CD4-positive, alpha-beta T cell treated with Interleukin-6 for 4 hours (primary cell): ENCODE data around the gene LMF1.

ENCODE experiments used
- DNase-seq: peaks from one replicate; pipeline ENCODE4 v3.0.0-alpha.2; 2020; ENCODE audit warnings: mixed read lengths

The LMF1 gene

DNA sequence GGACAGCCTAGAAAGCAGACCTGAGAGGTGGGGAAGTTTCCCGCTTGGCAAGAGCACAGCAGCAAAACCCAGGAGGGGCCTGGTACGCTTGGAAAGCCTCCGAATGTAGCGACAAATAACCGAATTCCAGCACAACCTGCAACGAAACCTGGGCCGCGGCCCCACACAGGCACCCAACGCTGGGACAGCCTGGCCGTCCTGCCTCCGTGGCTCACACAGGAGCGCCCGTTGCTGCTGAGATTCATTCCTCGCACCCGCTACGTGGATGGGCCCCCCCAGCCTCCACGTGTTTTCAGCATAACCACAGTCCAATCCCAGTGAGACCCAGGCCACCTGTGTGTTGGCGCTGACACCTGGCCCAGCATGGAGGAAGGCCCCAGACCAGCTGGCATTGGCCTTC, 42.9 kb downstream of the LMF1 start:
- no peak for DNase-seq

DNA sequence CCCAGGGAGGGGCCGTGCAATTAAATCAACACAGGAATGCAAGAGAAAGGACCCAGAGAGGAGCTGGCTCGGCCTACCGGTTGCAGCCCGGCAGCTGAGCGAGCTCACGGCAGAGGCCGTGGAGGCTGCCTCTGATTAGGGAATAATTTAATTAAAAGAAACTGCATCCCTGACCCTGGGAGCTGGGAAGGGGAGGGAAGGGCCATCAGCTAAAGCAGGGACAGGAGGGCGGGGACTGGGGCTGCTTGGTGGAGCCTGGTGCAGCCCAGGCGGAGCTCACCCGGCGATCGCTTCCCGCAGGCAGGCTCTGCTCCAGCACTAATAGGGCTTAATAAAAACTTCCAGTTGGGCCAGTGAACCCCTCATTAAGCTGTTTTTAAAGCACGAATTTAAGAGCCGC, 43.4 kb downstream of the LMF1 start:
- no peak for DNase-seq

DNA sequence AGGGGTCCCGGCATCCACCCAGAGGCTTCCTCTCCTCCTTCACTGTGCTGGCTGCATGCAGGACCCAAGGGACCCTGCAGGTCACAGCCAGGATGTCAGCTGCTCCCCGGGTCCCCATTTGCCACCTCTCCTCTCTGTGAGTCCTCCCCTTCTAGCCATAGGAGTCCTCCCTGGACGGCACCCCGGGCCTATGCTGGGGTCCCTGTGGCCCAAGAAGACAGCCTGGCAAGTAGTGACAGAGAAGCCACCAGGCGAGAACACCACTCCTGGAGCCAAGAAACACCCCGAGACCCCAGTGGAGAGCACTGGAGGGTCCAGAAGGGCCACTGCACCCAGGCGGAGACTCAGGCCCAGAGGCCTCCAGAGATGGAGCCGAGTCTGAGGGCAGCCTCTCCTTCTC, 44.1 kb downstream of the LMF1 start:
- DNase-seq, result no peak

DNA sequence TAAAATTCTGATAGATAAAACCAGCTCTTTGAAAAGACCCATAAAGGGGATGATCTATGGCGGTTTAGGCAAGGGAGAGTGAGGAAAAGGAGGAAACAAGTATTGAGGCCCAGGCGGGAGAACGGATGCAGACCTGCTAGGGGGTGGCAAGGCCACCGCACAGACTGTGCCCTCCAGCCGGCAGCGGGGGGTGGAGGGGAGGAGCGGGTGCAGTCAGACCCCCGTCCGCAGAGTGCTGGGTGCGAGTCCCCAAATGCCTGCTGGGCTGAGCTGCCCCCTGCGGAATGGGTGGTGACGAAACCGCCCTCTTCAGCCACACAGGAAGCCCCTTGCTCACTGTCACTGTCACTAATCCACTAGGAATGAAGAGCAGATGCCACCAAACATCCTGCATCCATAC, 46.0 kb downstream of the LMF1 start:
- no peak for DNase-seq

DNA sequence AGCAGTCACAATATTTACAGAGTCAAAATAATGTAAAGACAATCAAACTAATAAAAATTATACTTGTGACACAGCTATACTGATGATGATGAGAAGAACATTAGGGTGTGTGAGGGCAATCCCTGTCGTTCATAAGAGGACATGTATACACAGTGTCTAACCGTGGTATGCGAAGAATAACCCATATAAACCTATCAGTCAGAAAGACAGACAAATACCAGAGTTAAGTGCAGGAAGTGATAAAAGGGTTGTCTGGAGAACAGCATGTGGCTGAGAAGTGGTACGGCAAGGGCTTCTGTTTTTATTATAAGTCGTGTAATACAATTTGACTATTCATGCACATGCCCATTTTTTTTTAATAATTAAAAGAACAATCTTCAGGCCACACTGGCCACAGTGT, 46.7 kb downstream of the LMF1 start:
- no peak for DNase-seq

DNA sequence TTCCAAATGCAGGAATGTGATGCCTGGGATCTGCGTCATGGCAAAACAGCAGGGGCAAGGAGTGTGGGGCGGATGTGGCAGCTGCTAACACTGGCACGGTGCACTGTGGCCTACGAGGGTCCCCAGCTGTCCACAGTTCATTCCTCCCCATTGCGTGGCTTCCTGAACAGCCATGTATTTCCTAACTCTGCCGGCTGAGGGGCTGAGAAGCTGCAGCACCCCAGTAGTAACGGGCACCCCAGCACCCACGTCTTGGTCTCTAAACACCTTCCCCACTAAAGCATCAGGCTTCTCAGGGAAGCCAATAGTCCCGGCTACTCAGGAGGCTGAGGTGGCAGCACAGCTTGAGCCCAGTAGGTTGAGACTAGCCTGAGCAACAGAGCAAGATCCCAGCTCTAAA, 47.6 kb downstream of the LMF1 start:
- DNase-seq, result no peak

DNA sequence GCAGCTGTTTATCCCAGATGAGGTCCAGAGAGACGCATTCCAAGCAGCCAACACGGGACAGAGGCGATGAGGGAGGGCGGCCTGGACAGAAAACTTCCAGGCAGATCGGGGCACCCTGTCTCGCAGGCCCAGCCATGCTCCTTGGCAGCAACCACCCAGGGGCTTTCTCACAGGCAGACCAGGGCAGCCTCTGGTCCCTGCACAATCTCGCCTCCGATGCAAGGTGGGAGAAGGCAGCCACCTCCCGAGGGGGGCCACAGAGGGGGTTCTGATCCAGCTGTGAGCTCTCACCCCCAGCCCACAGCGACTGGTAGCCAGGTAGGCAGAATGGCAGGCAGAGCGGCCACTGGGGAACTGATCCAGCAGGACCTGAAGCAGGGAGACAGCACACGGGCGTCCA, 48.7 kb downstream of the LMF1 start:
- DNase-seq, result no peak

DNA sequence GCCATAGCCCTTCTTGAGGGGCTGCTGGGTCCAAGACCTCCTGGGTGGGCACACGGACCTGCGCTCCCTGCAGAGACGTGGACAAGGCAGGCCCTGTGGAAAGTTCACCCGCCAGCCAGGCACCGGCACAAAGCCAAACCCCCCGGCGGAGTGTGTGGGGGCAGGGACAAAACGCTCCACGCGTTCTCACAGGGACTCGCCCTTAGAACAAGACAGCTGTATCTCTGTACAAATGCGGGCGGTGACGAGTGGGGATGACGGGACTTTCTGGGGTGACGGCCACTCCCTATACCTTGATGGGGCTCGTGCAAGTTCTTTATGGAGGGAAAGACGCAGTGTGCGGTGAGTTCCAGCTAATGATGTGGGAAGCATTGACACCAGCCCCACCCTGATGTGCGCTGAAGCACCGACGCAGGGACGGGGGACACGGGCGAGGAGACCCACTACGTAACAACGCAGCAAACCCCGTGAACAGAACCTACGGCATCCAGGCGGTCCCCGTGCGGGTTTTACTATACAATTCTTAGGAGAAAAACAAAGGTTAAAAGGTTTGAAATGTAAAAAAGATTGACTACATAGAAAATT, 49.4 kb downstream of the LMF1 start:
- no peak for DNase-seq

DNA sequence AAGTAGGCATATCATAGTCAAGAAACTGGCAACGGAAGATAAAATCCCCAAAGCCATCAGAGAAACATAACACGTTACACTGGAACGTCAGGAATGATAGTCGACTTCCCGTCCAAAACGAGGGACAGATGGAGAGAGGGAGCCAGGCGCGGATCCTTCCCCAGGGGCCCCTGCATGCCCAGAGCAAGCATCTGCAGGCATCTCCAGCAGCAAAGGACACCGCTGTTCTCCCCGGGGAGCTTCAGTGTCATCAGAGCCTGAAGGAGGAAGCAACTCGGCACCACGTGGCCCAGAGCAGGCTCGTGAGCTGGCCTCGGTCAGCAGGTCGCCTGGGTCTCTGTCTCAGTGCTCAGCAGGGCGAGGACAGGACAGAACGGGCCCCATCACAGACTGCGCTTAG, 50.1 kb downstream of the LMF1 start:
- no peak for DNase-seq

DNA sequence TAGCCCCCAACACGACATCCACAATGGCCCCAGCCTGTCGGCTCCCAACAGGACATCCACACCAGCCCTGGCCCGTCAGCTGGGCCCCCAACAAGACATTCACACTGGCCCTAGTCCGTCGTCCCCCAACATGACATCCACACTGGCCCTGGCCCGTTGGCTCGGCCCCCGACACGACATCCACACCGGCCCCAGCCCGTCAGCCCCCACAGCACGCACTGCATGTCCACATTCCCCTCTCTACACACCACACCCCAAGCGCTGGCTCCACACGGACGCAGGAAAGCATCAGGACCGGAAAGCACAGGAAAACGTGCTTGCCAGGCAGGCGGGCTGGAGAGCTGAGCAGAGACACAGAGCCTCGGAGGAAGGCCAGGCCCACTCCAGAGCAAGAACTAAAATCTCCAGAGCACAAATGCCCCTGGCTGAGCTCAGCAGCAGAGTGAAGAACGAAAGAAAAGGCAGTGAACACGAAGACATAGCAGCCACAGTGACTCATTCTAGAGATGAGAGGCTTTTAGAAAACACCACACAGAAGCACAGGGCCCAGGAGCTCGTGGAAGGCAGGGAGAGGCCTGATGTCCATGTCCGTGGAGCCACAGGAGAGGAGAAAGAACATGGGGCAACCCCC, 50.6 kb downstream of the LMF1 start:
- DNase-seq, result no peak

DNA sequence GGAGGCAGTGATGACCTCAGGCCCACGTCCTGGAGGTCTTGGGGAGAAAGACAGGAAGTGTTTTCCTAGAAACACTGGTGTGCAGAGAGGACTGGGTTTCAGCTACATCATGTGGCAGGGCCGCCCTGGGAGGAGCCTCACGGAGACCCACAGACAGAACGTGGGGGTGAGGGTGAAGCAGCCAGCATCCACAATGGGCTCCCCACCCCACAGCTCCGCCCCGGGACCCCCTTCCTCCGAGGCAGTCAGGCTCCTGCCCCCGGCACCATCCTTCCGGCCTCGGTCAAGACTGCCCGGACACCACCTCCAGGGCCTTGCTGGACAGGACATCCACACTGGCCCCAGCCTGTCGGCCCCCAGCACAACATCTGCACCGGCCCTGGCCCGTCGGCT, 51.1 kb downstream of the LMF1 start:
- no peak for DNase-seq

DNA sequence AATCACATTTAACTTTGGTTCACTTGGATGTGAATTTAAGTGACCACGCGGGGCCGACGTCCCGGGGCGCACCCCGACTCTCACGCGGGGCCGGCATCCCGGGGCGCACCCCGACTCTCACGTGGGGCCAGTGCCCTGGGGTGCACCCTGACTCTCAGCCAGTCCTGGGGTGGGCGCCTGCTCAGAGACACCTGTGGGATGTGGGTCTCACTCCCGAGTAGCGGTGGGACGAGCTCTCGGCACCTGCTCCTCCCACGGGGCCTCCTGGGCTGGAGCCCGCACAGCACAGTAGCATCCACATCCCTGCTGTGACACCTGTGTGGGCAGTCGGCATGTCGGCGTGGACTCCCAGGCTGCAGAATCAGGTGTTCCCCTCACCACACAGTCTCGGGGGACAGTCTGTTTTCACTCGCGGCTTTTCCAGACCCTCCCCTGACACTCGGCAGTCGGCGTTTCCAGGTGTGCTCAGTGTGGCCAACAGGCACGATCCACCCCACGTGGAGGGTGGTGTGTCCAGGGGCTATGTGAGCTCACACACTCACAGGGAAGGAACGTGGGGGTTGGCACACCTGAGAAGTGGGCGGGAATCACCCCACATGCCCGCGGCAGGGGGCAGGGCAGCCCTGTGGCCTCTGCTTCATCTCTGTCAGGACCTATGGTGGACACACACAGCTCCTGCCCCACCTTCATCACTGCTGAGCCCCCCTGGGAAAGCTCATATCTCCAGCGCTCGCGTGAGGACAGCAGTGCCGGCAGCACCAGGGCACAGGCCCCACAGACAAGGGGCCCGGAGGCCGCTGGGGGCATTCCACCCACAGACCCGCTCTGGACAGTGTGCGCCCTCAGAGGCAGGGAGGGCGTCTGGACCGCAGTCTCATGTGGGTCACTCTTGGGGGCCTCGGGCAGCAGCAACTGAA, 51.8 kb downstream of the LMF1 start:
- DNase-seq, result no peak

DNA sequence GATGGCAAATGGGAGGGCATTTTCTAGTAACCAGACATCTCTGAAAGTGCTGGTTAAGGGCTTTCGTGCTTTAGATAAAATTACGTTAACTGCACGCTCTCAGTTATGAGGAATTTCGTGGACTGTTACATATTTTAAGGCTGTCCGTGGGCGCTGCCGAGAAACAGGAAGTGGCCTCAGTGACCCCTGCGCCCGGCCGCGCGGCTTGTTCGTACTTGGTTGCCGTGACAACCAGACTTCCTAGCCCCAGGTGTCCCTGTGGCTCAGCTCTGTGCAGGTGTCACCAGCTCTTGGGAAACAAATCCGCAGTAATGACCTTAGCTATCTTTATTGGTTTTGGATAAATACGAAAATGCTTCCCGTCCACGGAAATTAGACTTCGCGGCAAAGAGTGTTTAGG, 52.7 kb downstream of the LMF1 start:
- DNase-seq, result no peak

DNA sequence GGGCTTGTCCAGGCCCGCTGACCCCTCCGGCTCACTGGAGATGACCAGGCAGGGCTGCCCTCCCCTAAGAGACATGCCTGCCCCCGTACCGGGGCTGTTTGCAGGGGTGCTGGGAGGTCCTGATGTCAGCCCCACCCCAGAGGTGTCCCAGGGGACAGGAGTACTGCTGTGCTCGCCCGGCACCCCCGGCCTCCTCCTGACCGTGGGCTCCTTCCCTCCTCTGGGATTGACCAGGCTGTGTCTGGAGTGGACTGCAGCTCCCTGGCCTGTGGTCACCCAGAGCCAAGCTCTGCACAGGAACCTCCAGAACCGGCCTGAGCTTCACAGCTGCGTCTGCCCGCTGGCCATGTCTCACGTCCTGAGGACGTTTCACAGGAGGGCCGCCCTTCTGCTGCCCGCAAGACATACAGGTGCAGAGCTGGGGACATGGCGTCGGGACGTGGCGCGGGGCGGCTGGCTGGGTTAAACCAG, 53.2 kb downstream of the LMF1 start:
- DNase-seq, result no peak

DNA sequence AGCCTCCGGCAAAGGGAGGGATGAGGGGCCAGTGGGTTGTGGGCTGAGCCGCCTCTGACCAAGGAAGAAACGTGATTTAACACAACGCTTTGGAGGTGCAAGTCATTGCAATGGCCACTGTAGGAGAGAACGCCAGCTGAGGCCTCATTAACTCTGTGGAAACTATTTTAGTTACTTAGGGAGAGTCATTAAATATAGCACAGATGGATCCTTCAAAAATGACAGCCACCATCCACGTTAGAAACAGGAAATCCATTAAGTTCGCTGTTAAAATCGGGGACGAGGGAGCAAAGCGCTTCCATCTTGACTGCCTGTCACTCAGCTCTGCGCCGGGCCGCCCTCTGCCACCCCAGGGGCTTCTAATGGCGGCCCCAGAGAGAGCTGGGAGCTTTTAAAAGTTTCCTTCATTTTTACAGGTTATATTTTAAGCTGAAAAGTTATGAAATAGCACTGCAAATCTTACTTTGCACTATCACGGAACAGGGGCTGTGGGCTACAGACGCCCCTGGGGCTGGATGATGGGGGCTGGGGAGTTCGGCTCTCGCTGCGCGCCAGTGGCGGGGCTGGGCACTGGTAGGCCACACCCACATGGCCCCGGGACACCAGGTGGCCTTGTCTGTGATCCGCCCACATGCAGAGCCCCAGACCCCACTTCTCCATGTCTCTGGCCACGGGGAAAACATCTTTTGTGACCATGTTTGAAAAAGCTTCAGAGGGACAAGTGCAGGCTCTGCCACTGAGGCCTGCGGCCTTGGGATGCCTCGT, 54.6 kb downstream of the LMF1 start:
- no peak for DNase-seq

DNA sequence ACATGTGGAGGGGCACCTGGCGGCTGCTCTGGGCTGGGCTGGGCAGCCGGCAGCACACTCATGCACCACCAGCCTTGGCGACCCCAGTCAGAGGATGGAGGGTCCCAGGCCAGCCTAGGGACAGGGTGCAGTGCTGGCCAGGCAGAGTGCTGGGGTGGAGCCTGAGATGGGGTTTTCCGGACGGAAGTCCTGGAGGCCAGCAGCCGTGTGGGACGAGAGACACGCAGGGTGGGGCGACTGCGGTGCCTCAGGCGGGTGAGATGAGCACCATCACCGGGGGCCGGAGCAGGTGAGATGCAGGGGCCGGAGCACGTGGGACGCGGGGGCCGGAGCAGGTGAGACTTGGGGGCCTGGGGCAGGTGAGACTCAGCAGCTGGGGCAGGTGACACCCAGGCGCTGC, 55.2 kb downstream of the LMF1 start:
- DNase-seq, result no peak

DNA sequence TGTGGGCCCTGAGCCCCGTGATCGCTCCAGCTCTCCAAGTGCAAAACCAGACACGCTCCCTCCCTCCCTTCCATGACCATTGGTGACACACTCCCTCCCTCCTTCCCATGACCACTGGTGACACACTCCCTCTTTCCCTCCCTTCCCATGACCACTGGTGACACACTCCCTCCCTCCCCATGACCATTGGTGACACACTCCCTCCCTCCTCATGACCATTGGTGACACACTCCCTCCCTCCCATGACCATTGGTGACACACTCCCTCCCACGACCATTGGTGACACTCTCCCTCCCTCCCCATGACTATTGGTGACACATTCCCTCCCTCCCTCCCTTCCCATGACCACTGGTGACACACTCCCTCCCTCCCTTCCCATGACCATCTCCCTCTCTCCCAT, 56.3 kb downstream of the LMF1 start:
- DNase-seq, result no peak

DNA sequence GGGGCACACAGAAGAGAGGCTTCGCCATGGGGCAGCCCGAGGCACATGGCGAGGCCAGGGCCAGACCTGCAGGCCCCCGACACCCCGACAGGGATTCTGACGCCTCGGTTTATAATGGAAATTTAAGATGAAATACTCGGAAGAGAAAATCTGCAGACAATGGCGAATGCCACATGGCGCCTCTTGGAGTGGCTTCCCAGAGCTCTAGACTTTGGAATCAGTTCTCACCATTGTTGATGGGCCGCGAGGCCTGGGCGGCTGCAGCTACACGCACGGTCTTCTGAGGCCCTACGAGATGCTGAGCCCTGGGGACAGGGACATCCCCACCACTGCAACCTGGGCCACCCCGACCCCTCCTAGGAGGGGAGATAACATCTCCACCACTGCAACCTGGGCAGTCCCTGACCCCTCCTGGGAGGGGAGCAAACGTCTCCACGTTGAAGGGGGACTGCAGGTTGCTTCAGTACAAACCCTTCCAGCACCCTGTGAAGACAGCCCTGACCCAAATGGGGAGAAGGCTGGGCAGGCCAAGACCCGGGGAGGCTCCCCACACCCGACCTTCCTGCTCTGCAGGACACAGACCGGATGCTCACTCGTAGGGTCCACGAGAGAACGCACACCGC, 56.9 kb downstream of the LMF1 start:
- DNase-seq, result no peak

DNA sequence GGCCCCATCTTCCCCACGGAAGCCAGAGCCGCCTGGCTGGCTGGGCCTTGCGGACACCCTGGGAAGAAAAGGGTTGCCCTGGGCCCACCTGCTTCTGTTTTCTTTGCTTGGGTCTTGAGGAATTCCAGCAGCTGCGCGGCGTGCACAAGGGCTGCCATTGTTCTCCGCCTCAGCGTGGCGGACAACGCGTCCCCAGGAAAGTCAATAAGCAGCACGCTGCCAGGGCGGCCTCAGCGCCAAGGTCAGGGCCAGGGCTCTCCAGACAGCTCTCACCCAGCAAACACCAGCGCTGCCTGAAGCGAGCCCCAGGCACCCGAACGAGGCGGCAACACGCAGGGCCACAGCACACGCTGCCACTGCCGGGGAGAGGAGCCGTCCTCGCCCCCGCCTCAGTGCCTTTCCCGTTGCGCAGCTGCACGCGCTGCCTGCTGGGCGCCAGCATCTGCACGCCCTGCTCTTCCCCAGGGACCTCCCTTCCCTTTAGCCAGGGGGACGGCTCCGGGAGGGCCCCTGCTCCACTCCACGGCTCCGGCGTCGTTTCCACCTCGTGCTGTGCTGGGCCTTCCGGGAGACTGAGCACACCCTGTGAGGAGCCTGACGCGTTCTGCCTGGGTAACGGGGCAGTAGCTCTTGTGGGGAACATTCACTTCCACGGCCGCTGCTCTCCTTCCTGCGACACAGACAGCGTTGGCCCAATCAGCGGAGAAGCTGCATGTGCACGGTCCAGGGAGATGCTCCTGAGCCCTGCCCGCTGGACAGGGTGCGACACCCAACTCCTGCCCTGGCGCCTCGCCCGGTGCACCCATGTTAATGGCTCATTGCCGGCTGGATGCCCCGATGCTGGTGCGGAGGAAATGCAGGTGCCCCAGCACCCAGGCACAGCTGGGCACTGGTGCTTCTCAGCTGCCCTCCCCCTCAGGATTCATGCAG, 57.8 kb downstream of the LMF1 start:
- no peak for DNase-seq

DNA sequence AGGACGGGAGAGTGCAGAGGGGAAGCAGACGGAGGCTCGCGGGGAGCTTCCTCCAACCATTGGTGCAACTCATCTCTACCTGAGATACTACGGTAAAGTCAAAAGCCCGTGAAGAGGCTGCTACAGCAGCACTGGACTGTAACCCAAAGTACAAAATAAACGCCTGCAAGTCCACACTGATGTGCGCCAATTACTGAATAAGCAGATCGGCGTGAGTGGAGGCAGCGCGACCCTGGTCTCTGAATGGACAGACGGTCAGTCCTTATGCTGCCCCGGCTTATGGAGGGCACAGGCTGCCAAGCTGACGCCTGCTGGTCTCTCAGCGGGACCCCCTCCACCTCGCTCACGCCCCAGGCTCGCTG, 58.5 kb downstream of the LMF1 start:
- DNase-seq, result no peak

DNA sequence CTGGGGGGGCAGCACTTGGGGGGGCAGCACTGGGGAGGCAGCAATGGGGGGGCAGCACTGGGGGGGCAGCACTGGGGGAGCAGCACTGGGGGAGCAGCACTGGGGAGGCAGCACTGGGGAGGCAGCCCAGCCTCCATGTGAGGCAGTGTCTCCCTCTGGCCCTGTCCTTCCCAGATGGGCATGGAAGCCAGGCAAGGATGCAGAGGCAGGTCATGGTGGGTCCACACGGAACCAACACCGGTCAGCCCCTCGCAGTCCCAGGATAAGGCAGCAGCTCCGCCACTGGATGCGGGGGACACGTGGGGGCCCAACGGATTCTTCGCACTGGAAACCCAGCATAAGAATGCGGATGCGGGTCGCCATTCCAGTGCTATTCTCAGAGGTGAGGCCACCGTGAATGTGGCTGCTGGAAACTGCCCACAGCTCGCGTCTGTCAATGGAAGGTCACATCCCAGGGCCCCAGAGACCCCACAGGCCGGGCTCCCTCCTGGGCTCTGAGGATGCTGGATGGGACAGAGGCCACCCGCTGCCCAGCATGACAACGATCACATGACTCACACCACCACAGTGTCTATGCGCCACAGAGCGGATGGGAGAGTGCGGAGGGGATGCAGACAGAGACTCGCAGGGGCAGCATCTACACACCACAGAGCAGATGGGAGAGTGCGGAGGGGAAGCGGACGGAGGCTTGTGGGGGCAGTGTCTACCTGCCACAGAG, 59.0 kb downstream of the LMF1 start:
- DNase-seq, result no peak
